Neural cell (in vitro differentiated cells): ENCODE results near the gene GOLGA6L2.

ENCODE experiments used
- EZH2 ChIP-seq: fragments of 200-600, 300-800 bp; shearing (Covaris generic), sonication (generic); IDR thresholded peaks from 2 replicates; pipeline ENCODE4 v1.6.1; 2014; ENCODE audit warnings: antibody characterized with exemption, low read length, borderline replicate concordance, mild to moderate bottlenecking; ENCODE audit not compliant: insufficient read depth, poor library complexity, severe bottlenecking
- POLR2AphosphoS5 ChIP-seq: IDR thresholded peaks from 2 replicates; pipeline ENCODE4 v1.6.1; 2012
- TF ChIP-seq, protein P1 (sequence below): fragments of 450-650 bp; IDR thresholded peaks from 2 replicates; pipeline ENCODE4 v1.5.1; 2014; ENCODE audit warnings: antibody characterized with exemption, mild to moderate bottlenecking, moderate library complexity; ENCODE audit not compliant: poor library complexity, severe bottlenecking

DNA sequence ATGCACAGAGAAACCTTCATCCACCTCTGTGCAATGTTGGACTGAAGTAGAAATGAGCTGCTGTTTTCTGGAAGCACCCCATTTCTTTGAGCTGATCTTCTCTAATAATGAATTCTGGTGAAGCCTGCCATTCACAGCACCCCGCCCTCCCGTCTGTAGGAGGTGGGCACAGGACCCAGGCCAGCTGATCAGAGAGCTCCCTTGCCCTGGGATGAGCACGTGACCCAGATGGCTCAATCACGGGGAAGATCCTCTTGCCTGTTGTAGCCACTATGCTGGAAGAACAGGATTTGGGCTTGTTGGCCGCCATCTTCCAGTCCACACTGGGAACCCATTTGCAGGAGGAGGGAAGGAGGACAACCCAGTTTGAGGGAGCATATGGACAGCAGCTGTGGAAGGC is 44.5 kb downstream of the GOLGA6L2 start:
- TF ChIP-seq, protein P1, sequence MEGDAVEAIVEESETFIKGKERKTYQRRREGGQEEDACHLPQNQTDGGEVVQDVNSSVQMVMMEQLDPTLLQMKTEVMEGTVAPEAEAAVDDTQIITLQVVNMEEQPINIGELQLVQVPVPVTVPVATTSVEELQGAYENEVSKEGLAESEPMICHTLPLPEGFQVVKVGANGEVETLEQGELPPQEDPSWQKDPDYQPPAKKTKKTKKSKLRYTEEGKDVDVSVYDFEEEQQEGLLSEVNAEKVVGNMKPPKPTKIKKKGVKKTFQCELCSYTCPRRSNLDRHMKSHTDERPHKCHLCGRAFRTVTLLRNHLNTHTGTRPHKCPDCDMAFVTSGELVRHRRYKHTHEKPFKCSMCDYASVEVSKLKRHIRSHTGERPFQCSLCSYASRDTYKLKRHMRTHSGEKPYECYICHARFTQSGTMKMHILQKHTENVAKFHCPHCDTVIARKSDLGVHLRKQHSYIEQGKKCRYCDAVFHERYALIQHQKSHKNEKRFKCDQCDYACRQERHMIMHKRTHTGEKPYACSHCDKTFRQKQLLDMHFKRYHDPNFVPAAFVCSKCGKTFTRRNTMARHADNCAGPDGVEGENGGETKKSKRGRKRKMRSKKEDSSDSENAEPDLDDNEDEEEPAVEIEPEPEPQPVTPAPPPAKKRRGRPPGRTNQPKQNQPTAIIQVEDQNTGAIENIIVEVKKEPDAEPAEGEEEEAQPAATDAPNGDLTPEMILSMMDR = no peak
- TF ChIP-seq EZH2 (no peak), POLR2AphosphoS5 (no peak)
